Mesendoderm (in vitro differentiated cells): ENCODE results near the gene RGPD8.
"Not testable (repeated sequence)": the region's sequence is repeated elsewhere in the genome, so short reads cannot be mapped to it uniquely, and the experiment has no call there.

ENCODE experiments used
- DNase-seq: peaks from one replicate; pipeline ENCODE4 v3.0.0; 2013
- H2AK5ac ChIP-seq: 2 replicates; pipeline ENCODE4 v1.6.1; 2013; ENCODE audit warnings: low read length, inconsistent platforms
- H2BK120ac ChIP-seq: 2 replicates; pipeline ENCODE4 v1.6.1; 2013; ENCODE audit warnings: low read depth, mild to moderate bottlenecking, low read length, moderate library complexity, mixed read lengths
- H2BK15ac ChIP-seq: replicated peaks from 2 replicates; pipeline ENCODE4 v1.6.1; 2013; ENCODE audit warnings: low read depth, mild to moderate bottlenecking, moderate library complexity
- H2BK5ac ChIP-seq: 2 replicates; pipeline ENCODE4 v1.6.1; 2013; ENCODE audit warnings: low read length, inconsistent platforms
- H3K18ac ChIP-seq: 2 replicates; pipeline ENCODE4 v1.6.1; 2013; ENCODE audit warnings: mild to moderate bottlenecking, low read length, mixed read lengths
- H3K23ac ChIP-seq: one replicate; pipeline ENCODE4 v1.6.1; 2013; ENCODE audit warnings: low read length
- H3K27ac ChIP-seq: 2 replicates; pipeline ENCODE4 v1.5.1; 2013; ENCODE audit warnings: low read depth, mild to moderate bottlenecking, inconsistent platforms, low read length, moderate library complexity
- H3K27me3 ChIP-seq: 2 replicates; pipeline ENCODE4 v1.6.1; 2013; ENCODE audit warnings: low read length, control low read depth, mild to moderate bottlenecking, inconsistent platforms; ENCODE audit not compliant: insufficient read depth, poor library complexity
- H3K36me3 ChIP-seq: 2 replicates; pipeline ENCODE4 v1.6.1; 2013; ENCODE audit warnings: low read length, inconsistent platforms; ENCODE audit not compliant: control insufficient read depth, insufficient read depth
- H3K4ac ChIP-seq: one replicate; pipeline ENCODE4 v1.6.1; 2013; ENCODE audit warnings: low read depth, mild to moderate bottlenecking, low read length, moderate library complexity
- H3K4me1 ChIP-seq: 2 replicates; pipeline ENCODE4 v1.6.1; 2013; ENCODE audit warnings: low read depth, low read length, inconsistent platforms; ENCODE audit not compliant: control insufficient read depth
- H3K4me2 ChIP-seq: 2 replicates; pipeline ENCODE4 v1.6.1; 2013; ENCODE audit warnings: low read length
- H3K4me3 ChIP-seq: 2 replicates; pipeline ENCODE4 v1.5.1; 2013; ENCODE audit warnings: mild to moderate bottlenecking, low read length
- H3K56ac ChIP-seq: one replicate; pipeline ENCODE4 v1.6.1; 2013; ENCODE audit warnings: low read length
- H3K79me1 ChIP-seq: 2 replicates; pipeline ENCODE4 v1.6.1; 2013; ENCODE audit warnings: low read length, inconsistent platforms
- H3K79me2 ChIP-seq: 2 replicates; pipeline ENCODE4 v1.6.1; 2013; ENCODE audit warnings: mild to moderate bottlenecking, low read length; ENCODE audit not compliant: control insufficient read depth, insufficient read depth
- H3K9ac ChIP-seq: 2 replicates; pipeline ENCODE4 v1.6.1; 2013; ENCODE audit warnings: low read length, inconsistent platforms
- H4K5ac ChIP-seq: one replicate; pipeline ENCODE4 v1.6.1; 2013; ENCODE audit warnings: low read length
- H4K8ac ChIP-seq: one replicate; pipeline ENCODE4 v1.6.1; 2013; ENCODE audit warnings: low read depth, mild to moderate bottlenecking, control low read depth, low read length, moderate library complexity
- WGBS: extraction: QIAGEN DNeasy Blood & Tissue Kit; methylation state at CpG from one replicate; pipeline ENCODE4 v1.1.7; 2013; ENCODE audit warnings: low lambda C conversion rate, missing lambda C conversion rate; ENCODE audit not compliant: insufficient coverage; ENCODE audit errors: extremely low coverage; 5-methylcytosine and 5-hydroxymethylcytosine counted together

Gene RGPD8

DNA sequence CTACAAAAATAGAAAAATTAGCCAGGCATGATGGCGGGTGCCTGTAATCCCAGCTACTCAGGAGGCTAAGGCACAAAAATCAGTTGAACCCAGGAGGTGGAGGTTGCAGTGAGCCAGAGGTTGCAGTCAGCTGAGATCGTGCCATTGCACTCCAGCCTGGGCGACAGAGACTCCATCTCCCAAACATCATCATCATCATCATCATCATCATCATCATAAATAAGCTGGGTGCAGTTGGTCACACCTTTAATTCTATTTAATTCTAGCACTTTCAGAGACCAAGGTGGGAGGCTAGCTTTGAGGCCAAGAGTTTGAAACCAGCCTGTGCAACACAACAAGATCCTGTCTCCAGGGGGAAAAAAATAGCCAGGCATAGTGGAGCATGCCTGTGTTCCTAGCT lies 8.9 kb downstream of the RGPD8 start:
- H3K27me3 ChIP-seq, H4K8ac ChIP-seq, H3K23ac ChIP-seq, H3K4ac ChIP-seq, H3K4me3 ChIP-seq, H3K79me2 ChIP-seq, H3K79me1 ChIP-seq, H4K5ac ChIP-seq, H3K4me1 ChIP-seq, H2AK5ac ChIP-seq, H3K18ac ChIP-seq, H3K36me3 ChIP-seq, H2BK120ac ChIP-seq, H2BK5ac ChIP-seq, H3K9ac ChIP-seq, H2BK15ac ChIP-seq, H3K27ac ChIP-seq, H3K56ac ChIP-seq, H3K4me2 ChIP-seq, DNase-seq: not testable (repeated sequence)
- no CpG with 5 or more reads among the region's 3 CpGs for WGBS

DNA sequence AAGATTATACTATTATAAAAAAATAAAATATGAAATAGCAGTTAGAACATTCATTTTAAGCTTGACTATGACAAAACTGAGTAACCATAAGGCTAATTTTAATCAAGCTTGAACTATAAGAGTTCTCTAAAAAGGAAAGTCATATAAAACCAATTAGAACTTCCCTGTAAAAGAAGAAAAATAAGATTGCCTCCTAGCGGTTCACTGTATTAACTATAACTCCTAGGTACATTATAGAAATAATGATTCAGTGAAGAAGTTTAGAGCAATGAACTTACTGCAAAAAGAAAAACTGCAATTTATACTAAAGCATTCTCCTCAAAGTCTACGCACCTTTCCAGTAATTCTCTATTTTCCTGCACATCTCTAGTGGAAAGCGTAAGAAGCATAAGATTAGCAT lies 16.6 kb downstream of the RGPD8 start:
- no CpG with 5 or more reads among the region's 3 CpGs for WGBS
- H3K9ac ChIP-seq, H3K36me3 ChIP-seq: not testable (repeated sequence)

DNA sequence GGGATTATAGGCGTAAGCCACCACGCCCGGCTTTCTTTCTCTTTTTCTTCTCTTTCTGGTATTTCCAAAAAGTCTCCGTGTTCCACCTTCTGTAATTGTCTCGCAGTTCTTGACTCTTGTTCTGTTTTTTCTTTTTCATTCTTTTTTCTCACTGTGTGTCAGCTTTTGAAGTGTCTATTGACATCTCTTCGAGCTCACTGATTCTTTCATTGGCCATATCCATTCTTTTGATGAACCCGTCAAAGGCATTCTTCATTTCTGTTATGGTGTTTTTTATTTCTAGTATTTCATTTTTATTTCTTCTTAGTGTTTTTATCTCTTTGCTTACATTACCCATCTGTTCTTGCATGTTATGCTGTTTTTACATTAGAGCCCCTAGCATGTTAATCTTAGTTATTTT lies 73.4 kb downstream of the RGPD8 start:
- not testable (repeated sequence) for H3K79me1 ChIP-seq, H2BK120ac ChIP-seq, H3K9ac ChIP-seq, H2AK5ac ChIP-seq, H3K18ac ChIP-seq, H3K27ac ChIP-seq, H2BK5ac ChIP-seq, H3K4me2 ChIP-seq, H3K4me3 ChIP-seq, H3K27me3 ChIP-seq, H4K8ac ChIP-seq, H3K56ac ChIP-seq, H4K5ac ChIP-seq, H3K23ac ChIP-seq, H3K4ac ChIP-seq, H3K4me1 ChIP-seq, H2BK15ac ChIP-seq, H3K79me2 ChIP-seq, H3K36me3 ChIP-seq, DNase-seq
- WGBS = no CpG with 5 or more reads among the region's 7 CpGs

More for the DNA sequence above, 16.6 kb downstream of the RGPD8 start:
- not testable (repeated sequence) for H3K18ac ChIP-seq, H3K79me1 ChIP-seq, H3K56ac ChIP-seq, H3K23ac ChIP-seq, H3K79me2 ChIP-seq, H2AK5ac ChIP-seq, H3K27me3 ChIP-seq, H2BK15ac ChIP-seq, H3K4me3 ChIP-seq, H4K8ac ChIP-seq, DNase-seq, H3K4ac ChIP-seq, H2BK5ac ChIP-seq, H4K5ac ChIP-seq, H3K4me2 ChIP-seq, H3K27ac ChIP-seq, H2BK120ac ChIP-seq, H3K4me1 ChIP-seq

DNA sequence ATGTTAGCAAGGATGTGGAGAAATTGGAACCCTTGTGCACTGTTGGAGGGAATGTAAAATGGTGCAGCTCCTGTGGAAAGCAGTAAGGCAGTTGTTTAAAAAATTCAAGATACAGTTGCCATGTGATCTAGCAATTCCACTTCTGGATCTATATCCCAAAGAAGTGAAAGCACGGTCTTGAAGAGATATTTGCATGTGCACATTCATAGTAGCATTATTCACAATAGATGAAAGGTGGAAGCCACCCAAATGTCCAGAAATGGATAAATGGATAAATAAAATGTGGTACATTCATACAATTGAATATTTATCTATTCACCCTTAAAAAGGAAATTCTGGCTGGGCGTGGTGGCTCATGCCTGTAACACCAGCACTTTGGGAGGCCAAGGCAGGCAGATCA lies 79.1 kb downstream of the RGPD8 start:
- not testable (repeated sequence) for H3K79me2 ChIP-seq, H2AK5ac ChIP-seq, H2BK5ac ChIP-seq, H2BK15ac ChIP-seq, H3K56ac ChIP-seq, H3K79me1 ChIP-seq, H3K36me3 ChIP-seq, H3K27ac ChIP-seq, H4K5ac ChIP-seq, H4K8ac ChIP-seq, H3K18ac ChIP-seq, H3K9ac ChIP-seq, H3K4ac ChIP-seq, H3K4me2 ChIP-seq, H3K4me1 ChIP-seq, H3K4me3 ChIP-seq, H2BK120ac ChIP-seq, H3K27me3 ChIP-seq, H3K23ac ChIP-seq, DNase-seq
- no CpG with 5 or more reads among the region's 2 CpGs for WGBS

DNA sequence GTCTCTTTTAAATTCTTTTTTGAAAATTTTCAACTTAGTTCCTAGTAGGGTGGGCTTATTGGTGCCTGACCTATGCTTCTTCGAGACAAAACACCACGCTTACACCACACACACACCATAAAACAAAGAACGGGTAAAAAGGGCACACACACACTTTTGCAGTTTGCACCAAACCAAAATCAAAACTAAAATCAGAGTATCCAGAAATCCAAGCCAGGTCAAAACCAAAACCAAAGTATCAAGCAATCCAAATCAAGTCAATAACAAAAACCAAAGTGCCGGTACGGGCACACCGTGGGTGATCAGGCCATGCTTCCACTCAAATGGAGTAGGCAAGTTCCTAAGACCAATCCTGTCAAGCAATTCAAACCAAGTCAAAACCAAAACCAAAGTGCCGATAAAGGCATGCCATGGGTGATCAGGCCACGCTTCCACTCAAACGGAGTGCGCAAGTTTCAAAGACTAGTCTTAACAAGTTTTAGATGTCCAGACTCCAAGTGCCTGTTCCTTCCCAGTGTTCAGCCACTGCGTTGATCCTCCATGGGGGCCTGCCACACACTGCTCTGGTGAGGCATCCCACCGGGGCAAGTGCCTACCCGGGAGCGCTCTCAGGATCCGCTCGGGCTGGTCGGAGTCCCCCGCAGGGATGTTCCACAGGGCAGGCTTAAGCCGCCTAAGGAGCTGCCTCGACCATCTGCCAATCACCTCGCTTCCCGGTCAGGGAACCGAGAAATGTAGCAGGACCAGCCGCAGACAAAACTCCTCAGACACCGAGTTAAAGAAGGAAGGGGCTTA lies 80.4 kb downstream of the RGPD8 start:
- H2BK5ac ChIP-seq, H3K56ac ChIP-seq, DNase-seq, H3K79me1 ChIP-seq, H3K4me3 ChIP-seq, H3K23ac ChIP-seq, H2AK5ac ChIP-seq, H3K27ac ChIP-seq, H4K8ac ChIP-seq, H3K36me3 ChIP-seq, H3K4me1 ChIP-seq, H3K79me2 ChIP-seq, H3K9ac ChIP-seq, H3K4ac ChIP-seq, H3K27me3 ChIP-seq, H4K5ac ChIP-seq, H3K4me2 ChIP-seq, H3K18ac ChIP-seq, H2BK120ac ChIP-seq, H2BK15ac ChIP-seq: not testable (repeated sequence)
- no CpG with 5 or more reads among the region's 25 CpGs for WGBS

DNA sequence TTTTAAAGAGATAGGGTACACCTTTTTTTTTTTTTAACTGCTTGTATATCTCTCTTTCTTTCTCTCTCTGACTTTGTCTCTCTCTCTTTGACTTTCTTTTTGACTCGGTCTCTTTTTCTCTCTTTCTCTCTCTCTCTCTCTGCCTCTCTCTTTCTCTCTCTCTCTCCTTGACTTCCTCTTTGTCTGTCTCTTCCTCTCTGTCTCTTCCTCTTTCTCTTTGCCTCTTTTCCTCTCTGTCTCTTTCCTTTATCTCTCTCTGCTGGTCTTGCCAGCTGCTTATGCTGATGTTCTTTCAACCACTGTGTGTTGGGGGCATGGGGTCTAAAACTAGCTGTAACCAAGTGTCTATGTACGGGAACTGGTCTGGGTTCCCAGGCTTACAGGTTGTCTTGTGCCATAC lies 81.2 kb downstream of the RGPD8 start:
- WGBS = no CpG with 5 or more reads among the region's 2 CpGs
- not testable (repeated sequence) for H3K9ac ChIP-seq, H3K27me3 ChIP-seq, H2BK120ac ChIP-seq, H3K79me1 ChIP-seq, H2BK5ac ChIP-seq, H3K4me2 ChIP-seq, H4K5ac ChIP-seq, H3K79me2 ChIP-seq, H3K4me1 ChIP-seq, DNase-seq, H3K56ac ChIP-seq, H4K8ac ChIP-seq, H2BK15ac ChIP-seq, H2AK5ac ChIP-seq, H3K4ac ChIP-seq, H3K18ac ChIP-seq, H3K23ac ChIP-seq, H3K27ac ChIP-seq, H3K4me3 ChIP-seq, H3K36me3 ChIP-seq
